ENCODE results near the gene STK11IP.
A peak's percentile ranks its signal among the peaks of the same experiment; 100 is the strongest.

Gene STK11IP

GRCh38 chr2:219563271-219563928 lies 34.3 kb upstream of the STK11IP start:
- no peak for DNase-seq (ENCODE audit: low read depth, low spot score)

DNA sequence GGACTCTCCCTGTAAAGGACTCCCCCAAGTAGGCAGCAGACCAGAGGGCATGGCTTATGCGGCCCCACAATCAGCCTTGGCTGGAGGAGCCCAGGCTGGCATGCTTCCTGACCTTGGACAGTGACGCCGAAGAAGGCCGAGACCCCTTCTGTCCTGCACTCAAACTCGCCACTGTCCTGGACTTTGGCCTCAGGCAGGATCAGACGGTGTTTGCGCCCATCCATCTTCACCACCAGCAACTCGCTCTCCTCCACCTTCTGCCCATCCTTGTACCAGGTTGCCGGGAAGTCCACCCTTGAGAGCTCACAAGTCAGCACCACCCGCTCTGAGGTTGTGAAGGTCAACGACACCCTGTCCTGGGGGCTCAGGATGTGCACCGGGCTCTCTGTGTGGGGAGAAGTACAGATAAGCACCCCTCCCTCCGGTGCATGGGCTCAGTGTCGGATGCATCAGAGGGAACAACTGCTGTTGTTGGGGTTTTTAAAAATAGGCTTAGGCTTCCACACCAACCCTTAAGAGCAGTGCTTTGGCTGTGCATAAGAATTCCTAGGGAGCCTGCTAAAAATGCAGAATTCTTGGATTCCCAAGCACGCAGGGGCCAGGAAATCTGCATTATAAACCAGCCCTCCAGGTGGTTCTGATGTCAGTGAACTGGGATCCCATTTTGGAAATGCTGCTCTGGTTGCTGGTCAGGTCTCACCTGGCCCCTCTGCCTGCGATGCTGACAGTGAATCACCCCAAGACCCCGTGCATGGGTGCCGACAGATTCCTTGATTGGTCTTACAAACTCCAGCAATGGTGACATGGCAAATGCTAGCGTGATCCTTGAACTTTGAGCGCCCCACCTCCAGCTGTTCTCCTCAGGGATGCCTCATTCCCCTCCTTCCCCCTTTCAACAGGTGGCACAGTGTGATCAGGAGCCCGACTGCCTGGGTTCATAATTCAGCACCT lies 32.3 kb upstream of the STK11IP start:
- peak; percentile 84 for DNase-seq (ENCODE audit: low read depth, low spot score)

DNA sequence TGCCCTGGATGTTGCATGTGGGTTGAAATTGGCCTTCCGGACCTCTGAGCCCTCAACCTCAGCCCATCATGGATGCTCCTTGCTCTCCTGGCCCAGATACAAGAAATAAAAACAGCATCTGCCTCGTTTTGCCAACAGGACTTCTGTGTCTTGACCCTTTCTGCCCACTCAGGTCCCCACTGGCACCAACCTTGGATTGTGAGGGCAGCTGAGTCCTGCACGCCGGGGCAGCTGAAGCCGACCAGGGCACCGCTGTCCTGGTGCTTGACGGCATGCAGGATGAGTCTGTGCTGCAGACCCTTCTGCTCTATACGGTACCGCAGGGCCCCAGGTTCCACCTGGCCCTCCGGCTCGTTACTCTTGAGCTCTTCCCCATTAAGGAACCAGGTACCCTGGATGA lies 31.0 kb upstream of the STK11IP start:
- DNase-seq (ENCODE audit: low read depth, low spot score) = no peak

- DNase-seq (ENCODE audit: low read depth, low spot score) = no peak
Observed at GRCh38 chr2:219567131-219567530, 30.5 kb upstream of the STK11IP start.

GRCh38 chr2:219567791-219568361 lies 29.8 kb upstream of the STK11IP start:
- DNase-seq (ENCODE audit: low read depth, low spot score) = no peak

DNA sequence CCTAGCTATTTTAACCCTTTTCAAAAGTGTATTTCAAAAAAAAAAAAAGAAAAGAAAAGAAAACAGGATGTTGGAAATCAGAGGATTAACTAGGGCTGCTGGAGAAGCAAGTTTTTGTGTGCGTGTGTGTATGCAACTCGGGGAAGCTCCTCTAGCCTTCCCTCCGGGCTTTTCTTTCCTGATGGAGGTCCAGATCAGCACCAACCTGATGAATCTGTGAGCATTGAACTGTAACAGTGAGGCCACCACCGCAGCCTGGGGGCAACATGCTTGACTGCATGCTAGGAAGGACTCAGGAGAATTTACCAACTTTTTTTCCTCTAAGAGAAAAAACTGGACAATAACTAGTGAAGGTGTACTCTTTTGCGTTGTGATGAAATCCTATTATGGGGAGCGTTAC lies 28.6 kb upstream of the STK11IP start:
- DNase-seq (ENCODE audit: low read depth, low spot score) = no peak

DNA sequence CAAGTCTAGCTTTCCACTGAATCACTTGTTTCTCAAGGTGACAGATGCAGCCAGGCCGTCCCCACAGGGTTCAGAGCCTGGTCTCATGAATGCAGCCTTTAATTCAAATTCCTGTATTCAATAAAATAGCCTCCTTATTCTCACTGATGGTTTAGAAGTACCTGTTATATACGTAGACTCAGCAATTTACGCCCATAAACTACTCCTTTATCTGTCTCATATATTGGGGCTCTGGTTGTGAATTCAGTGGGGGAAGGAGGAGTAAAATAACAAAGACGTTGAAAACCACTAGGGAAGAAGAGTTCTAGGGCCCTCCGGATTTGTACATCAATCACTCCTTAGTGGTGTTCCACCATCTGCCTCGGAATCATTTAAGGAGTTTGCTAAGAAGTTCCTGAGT lies 28.0 kb upstream of the STK11IP start:
- no peak for DNase-seq (ENCODE audit: low read depth, low spot score)

DNA sequence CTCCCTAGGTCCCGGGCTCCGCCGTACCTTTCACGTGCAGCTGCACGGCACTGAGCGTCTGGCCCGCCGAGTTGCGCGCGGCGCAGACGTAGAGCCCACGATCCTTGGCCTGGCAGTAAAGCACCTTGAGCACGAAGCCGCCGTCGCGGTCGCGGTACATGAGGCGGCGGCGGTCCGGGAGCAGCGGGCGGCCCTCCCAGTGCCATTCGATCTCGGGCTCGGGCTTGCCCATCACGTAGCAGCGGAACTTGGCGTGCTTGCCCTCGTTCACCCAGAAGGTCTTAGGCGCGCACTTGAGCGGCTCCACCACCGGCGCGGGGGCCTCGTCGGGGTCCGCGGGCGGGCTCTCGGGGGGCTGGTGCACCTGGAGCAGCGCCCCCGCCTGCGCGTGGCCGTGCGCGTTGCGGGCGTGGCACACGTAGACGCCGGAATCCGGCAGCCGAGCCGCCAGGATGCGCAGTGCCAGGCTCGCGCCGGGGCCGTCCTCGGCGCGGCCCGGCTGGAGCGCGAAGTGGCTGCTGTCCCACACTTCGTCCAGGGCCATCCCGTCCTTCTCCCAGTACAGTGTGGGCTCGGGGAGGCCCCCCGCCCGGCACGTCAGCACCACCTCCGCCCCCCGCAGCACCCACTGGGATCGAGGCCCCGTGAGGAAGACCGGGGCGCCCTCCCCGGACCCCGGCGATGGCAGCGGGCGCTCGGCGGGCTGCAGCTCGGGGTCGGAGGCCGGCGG lies 27.3 kb upstream of the STK11IP start:
- DNase-seq (ENCODE audit: low read depth, low spot score) = no peak

DNA sequence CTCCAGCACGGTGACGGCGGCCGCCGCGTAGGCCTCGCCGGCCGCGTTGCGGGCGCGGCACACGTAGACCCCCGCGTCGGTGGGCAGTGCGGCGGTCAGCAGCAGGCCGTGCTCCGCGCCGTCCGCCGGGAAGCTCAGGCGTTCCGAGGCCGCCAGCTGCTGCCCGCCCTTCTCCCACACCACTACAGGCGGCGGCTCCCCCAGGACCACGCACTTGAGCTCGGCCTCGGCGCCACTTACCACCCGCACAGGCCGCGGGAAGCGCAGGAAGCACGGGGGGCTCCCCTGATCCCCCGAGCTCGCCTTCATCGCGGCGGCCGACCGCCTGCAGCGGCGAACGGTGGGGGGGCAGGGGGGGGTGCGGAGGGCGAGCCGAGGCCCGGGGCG lies 26.7 kb upstream of the STK11IP start:
- DNase-seq (ENCODE audit: low read depth, low spot score) = no peak

DNA sequence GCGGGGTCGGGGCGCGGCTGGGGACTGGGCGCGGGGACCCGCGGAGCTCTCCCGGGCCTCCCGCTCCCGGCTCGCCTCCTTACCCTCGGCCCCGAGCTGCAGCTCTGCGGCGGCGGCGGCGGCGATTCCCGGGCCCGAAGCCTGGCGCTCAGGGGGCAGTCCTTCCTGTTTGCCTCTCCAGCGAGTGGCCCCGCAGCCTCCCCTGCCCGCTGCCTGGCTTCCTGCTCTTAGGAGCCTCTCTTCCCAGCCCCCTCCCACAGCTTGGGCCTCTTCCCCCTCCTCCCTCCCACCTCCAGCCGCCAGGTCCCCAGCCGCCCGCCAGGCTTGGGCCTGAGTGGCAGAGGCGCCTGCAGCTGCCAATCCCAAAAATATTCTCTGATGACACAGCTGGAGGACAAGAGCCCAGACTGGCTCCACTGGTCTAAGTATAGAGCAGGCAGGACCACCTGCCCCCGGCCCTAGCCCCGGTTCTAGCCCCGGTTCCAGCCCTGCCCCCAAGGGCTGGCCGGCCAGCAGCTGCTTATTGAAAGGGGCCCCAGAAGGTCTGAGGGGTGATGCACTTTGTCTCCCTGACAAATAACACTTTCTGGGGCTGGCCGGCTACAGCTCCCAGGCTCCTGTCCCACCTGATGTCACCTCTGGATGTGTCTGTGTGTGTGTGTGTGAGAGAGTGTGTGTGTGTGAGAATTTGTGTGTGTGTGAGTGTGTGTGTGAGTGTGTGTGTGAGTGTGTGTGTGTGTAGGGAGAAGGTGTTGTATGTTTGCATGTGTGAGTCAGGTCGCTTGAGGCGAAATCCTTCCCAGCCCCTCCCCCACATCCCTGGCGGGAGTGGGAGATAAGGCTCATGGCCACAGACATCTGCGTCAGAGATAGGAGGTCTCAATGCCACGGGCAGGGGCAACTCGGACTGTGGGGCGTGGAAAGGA lies 26.1 kb upstream of the STK11IP start, which contains the start of gene OBSL1:
Gene OBSL1, minus strand, starts transcription at position 229 of the 926 bp plus-strand sequence. CDS start 307 bp downstream, outside the sequence.
- no peak for DNase-seq (ENCODE audit: low read depth, low spot score)

GRCh38 chr2:219572237-219573001 lies 25.2 kb upstream of the STK11IP start, which contains the start of gene INHA:
TSS of gene INHA (plus strand) at chr2:219572310. CDS start at chr2:219572375, 65 bp downstream.
- no peak for DNase-seq (ENCODE audit: low read depth, low spot score)

DNA sequence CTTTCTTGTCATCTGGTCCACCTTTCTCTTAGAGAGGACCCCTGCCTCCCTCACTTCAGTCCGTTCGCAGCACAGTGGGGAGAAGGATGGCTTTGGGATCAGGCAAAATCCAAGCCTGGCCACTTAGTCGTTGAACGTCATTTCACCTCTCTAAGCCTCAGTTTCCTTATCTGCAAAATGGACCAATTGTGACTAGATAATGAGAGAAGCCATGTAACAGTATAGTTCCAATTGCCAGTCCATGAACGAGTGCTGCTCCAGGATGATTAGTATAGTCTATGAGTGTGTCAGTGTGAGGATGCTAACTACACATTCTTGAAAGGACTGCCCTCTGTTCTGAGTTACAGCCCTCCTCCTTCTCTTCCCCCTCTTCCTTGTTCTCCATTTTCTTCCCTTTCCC lies 24.5 kb upstream of the STK11IP start:
- DNase-seq (ENCODE audit: low read depth, low spot score) = no peak

DNA sequence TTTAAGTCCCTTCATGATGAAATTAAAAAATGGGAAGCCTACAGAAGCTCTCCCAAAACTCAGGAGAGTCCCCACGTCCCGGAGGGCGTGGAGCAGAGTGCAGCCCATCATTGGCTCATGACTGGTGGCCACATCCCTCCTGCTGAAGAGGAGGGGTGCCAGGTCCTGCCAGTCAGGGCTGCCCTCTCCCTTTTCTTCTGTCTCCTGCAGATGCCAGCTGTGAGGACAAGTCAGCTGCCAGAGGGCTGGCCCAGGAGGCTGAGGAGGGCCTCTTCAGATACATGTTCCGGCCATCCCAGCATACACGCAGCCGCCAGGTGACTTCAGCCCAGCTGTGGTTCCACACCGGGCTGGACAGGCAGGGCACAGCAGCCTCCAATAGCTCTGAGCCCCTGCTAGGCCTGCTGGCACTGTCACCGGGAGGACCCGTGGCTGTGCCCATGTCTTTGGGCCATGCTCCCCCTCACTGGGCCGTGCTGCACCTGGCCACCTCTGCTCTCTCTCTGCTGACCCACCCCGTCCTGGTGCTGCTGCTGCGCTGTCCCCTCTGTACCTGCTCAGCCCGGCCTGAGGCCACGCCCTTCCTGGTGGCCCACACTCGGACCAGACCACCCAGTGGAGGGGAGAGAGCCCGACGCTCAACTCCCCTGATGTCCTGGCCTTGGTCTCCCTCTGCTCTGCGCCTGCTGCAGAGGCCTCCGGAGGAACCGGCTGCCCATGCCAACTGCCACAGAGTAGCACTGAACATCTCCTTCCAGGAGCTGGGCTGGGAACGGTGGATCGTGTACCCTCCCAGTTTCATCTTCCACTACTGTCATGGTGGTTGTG lies 23.0 kb upstream of the STK11IP start:
- no peak for DNase-seq (ENCODE audit: low read depth, low spot score)

GRCh38 chr2:219575566-219576504 lies 21.8 kb upstream of the STK11IP start:
- no peak for DNase-seq (ENCODE audit: low read depth, low spot score)

GRCh38 chr2:219576505-219577388 lies 20.9 kb upstream of the STK11IP start:
- DNase-seq (ENCODE audit: low read depth, low spot score) = no peak

- DNase-seq (ENCODE audit: low read depth, low spot score) = no peak
Observed at GRCh38 chr2:219578811-219579613, 18.6 kb upstream of the STK11IP start.
